SK-N-SH (cell line): ENCODE results near the gene PRKACA. TPM values are rescaled to one million over a fixed set of nuclear protein-coding genes. Genes with fewer than 3 reads are reported as not detected.

ENCODE experiments used
- CTCF ChIA-PET: fragments of 300-600, 350-600 bp; formaldehyde crosslinking; extraction: SDS; loops from one replicate; lab custom pipeline; 2021; lab: Yijun Ruan, JAX
- POLR2A ChIA-PET: fragments of 350-600 bp; sonication (Branson Sonifier 250); formaldehyde crosslinking; extraction: SDS; loops from one replicate; lab custom pipeline; 2020; ENCODE audit warnings: antibody characterized with exemption, inconsistent platforms; lab: Yijun Ruan, JAX
- DNase-seq: peaks from one replicate; pipeline ENCODE4 v3.0.0; 2012
- H2AFZ ChIP-seq: fragments of 200-600 bp; sonication (generic); 2 replicates; pipeline ENCODE4 v1.8.1; 2016; ENCODE audit warnings: antibody characterized with exemption, mild to moderate bottlenecking, low read depth
- H3F3A ChIP-seq: fragments of 200-600 bp; sonication (generic); replicated peaks from 2 replicates; pipeline ENCODE3; 2016; ENCODE audit warnings: antibody characterized with exemption, mild to moderate bottlenecking; ENCODE audit not compliant: insufficient read depth
- H3K27ac ChIP-seq, 2 experiments: fragments of 200-500 bp in 1 of 2; fragments of 200-600 bp in 1 of 2; sonication (Bioruptor generic) in 1 of 2; sonication (generic), shearing (Covaris generic) in 1 of 2; 2 replicates each; pipeline versions ENCODE4 v1.5.1 to v1.6.1; 2014 to 2016; ENCODE audit warnings: low read depth in 2 of 2, inconsistent platforms in 1 of 2, low read length in 1 of 2, mild to moderate bottlenecking in 1 of 2, mixed read lengths in 1 of 2
- H3K27me3 ChIP-seq: fragments of 200-600 bp; sonication (generic), shearing (Covaris generic); 2 replicates; pipeline ENCODE4 v1.6.1; 2016; ENCODE audit warnings: mixed run types; ENCODE audit not compliant: insufficient read depth
- H3K36me3 ChIP-seq, 2 experiments: fragments of 200-500 bp in 1 of 2; fragments of 200-600 bp in 1 of 2; sonication (Bioruptor generic) in 1 of 2; sonication (generic) in 1 of 2; replicated peaks in 1 of 2; 2 replicates each; pipeline versions ENCODE3 to v1.5.1; 2014 to 2016; ENCODE audit warnings: low read length in 1 of 2, mild to moderate bottlenecking in 1 of 2; ENCODE audit not compliant: insufficient read depth in 2 of 2, control insufficient read depth in 1 of 2
- H3K4me1 ChIP-seq, 2 experiments: fragments of 200-500 bp in 1 of 2; fragments of 200-600 bp in 1 of 2; sonication (Bioruptor generic) in 1 of 2; sonication (generic), shearing (Covaris generic) in 1 of 2; 2 replicates each; pipeline versions ENCODE4 v1.5.1 to v1.6.1; 2014 to 2016; ENCODE audit warnings: low read depth in 1 of 2, low read length in 1 of 2, mixed run types in 1 of 2; ENCODE audit not compliant: insufficient read depth in 2 of 2, control insufficient read depth in 1 of 2
- H3K4me2 ChIP-seq: fragments of 200-600 bp; sonication (generic), shearing (Covaris generic); 2 replicates; pipeline ENCODE4 v1.6.1; 2017; ENCODE audit warnings: mixed run types
- H3K4me3 ChIP-seq, 2 experiments: fragments of 200-500 bp in 1 of 2; fragments of 200-600 bp in 1 of 2; sonication (Bioruptor generic) in 1 of 2; sonication (generic), shearing (Covaris generic) in 1 of 2; 2 replicates each; pipeline versions ENCODE4 v1.5.1 to v1.8.1; 2014 to 2016; ENCODE audit warnings: low read depth in 2 of 2, inconsistent platforms in 1 of 2, low read length in 1 of 2, mild to moderate bottlenecking in 1 of 2, mixed read lengths in 1 of 2, moderate library complexity in 1 of 2
- H3K79me2 ChIP-seq: fragments of 200-600 bp; sonication (generic); 2 replicates; pipeline ENCODE4 v1.8.1; 2017; ENCODE audit warnings: mild to moderate bottlenecking; ENCODE audit not compliant: insufficient read depth
- H3K9ac ChIP-seq: fragments of 200-600 bp; sonication (generic); 2 replicates; pipeline ENCODE4 v1.6.1; 2017; ENCODE audit warnings: mixed run types
- H3K9me2 ChIP-seq: fragments of 200-600 bp; sonication (generic); 2 replicates; pipeline ENCODE4 v1.6.1; 2017; ENCODE audit warnings: mixed run types
- H3K9me3 ChIP-seq: fragments of 200-600 bp; sonication (generic); 2 replicates; pipeline ENCODE4 v1.6.1; 2017; ENCODE audit warnings: mixed run types, mild to moderate bottlenecking, moderate library complexity
- H4K20me1 ChIP-seq: fragments of 200-600 bp; sonication (generic); 2 replicates; pipeline ENCODE4 v1.6.1; 2017; ENCODE audit warnings: mild to moderate bottlenecking, mixed run types; ENCODE audit not compliant: insufficient read depth
- CHD2 ChIP-seq: fragments of 150-350 bp; IDR thresholded peaks from 2 replicates; pipeline ENCODE4 v1.6.1; 2018; ENCODE audit warnings: low read length; ENCODE audit not compliant: partially characterized antibody
- ELF1 ChIP-seq: IDR thresholded peaks from 2 replicates; pipeline ENCODE4 v1.4.0; 2012
- EZH2phosphoT487 ChIP-seq: fragments of 200-600 bp; sonication (generic); IDR thresholded peaks from 2 replicates; pipeline ENCODE4 v1.6.1; 2017; ENCODE audit warnings: low read depth, mixed run types, mild to moderate bottlenecking, antibody characterized with exemption, moderate library complexity, borderline replicate concordance
- FOXM1 ChIP-seq: IDR thresholded peaks from 2 replicates; pipeline ENCODE4 v1.4.0; 2012; ENCODE audit warnings: low read depth, mild to moderate bottlenecking
- JUND ChIP-seq: IDR thresholded peaks from 2 replicates; pipeline ENCODE4 v1.4.0; 2012
- MEF2A ChIP-seq: IDR thresholded peaks from 2 replicates; pipeline ENCODE4 v1.4.0; 2012; ENCODE audit warnings: low read depth, borderline replicate concordance
- MXI1 ChIP-seq: IDR thresholded peaks from 2 replicates; pipeline ENCODE4 v1.6.1; 2012; ENCODE audit warnings: mild to moderate bottlenecking, low read depth, low read length, improper control_type of control experiment
- NFIC ChIP-seq: IDR thresholded peaks from 2 replicates; pipeline ENCODE4 v1.4.0; 2012; ENCODE audit warnings: borderline replicate concordance
- RAD21 ChIP-seq: IDR thresholded peaks from 2 replicates; pipeline ENCODE4 v1.6.1; 2012; ENCODE audit warnings: mild to moderate bottlenecking, low read length
- RFX5 ChIP-seq: IDR thresholded peaks from 2 replicates; pipeline ENCODE4 v1.6.1; 2012; ENCODE audit warnings: mild to moderate bottlenecking, improper control_type of control experiment, low read length
- RXRA ChIP-seq: IDR thresholded peaks from 2 replicates; pipeline ENCODE4 v1.4.0; 2012; ENCODE audit warnings: low read depth, mild to moderate bottlenecking, borderline replicate concordance
- SIN3A ChIP-seq: IDR thresholded peaks from 2 replicates; pipeline ENCODE4 v1.6.1; 2012; ENCODE audit warnings: low read depth, mild to moderate bottlenecking, low read length, moderate library complexity, borderline replicate concordance
- TAF1 ChIP-seq: IDR thresholded peaks from 2 replicates; pipeline ENCODE4 v1.6.1; 2012; ENCODE audit warnings: low read depth, mild to moderate bottlenecking, low read length, moderate library complexity, borderline replicate concordance
- TCF12 ChIP-seq: IDR thresholded peaks from 2 replicates; pipeline ENCODE4 v1.4.0; 2012
- YY1 ChIP-seq: IDR thresholded peaks from 2 replicates; pipeline ENCODE4 v1.4.0; 2012; ENCODE audit warnings: low read depth, mild to moderate bottlenecking
- WGBS: methylation state at CpG from one replicate; pipeline ENCODE4 v1.1.6; 2017; ENCODE audit warnings: low lambda C conversion rate; 5-methylcytosine and 5-hydroxymethylcytosine counted together
- polyA plus RNA-seq, 3 experiments: library from polyadenylated mRNA; depleted of rRNA; stranded (reverse); fragments of >200 nt; gene quantifications; 2 replicates each; pipeline ENCODE4 v1.2.3, GENCODE V29; 2012
- TF ChIP-seq, protein P1 (sequence below): IDR thresholded peaks from 2 replicates; pipeline ENCODE4 v1.4.0; 2012; ENCODE audit warnings: low read depth, borderline replicate concordance
- TF ChIP-seq, protein P2 (sequence below): IDR thresholded peaks from 2 replicates; pipeline ENCODE4; 2012
- TF ChIP-seq, protein P3 (sequence below): fragments of 150-350 bp; IDR thresholded peaks from 2 replicates; pipeline ENCODE4 v1.6.1; 2016; ENCODE audit warnings: mild to moderate bottlenecking, low read depth, low read length
- TF ChIP-seq, protein P4 (sequence below): IDR thresholded peaks from 2 replicates; pipeline ENCODE4 v1.6.1; 2012; ENCODE audit warnings: mild to moderate bottlenecking, low read depth, low read length, moderate library complexity
- TF ChIP-seq, protein P5 (sequence below): fragments of 150-350 bp; IDR thresholded peaks from 2 replicates; pipeline ENCODE4 v1.6.1; 2017; ENCODE audit warnings: antibody characterized with exemption, low read length, low read depth, borderline replicate concordance

Gene PRKACA
- polyA plus RNA-seq, 1 of the 3 experiments (the other 2 are of a cell fraction): 48.4 TPM

DNA sequence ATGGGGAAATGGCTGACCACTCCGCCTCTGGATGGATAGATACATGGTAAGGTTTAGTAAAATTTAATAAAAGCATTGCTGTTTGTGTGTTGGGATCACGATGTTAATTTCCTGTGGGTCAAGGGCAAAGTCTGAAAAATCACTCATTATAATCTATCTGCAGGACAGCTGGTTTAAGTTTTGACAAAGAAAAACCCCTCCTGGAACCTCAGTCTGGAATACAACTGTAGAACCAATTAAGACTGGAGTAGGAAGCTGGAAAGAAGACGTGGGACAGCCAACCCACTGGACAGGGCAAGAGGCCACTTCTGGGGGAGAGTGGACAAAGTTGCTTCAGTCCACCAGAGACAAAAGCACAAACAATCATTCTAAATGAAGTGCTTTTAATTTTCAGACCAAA is 1.6 kb upstream of the PRKACA start:
- no peaks in the 10 kb centered on the region for H3K36me3 ChIP-seq
- no peaks in the 10 kb centered on the region for H4K20me1 ChIP-seq
- peak overlapping the region; percentile 81 for H3K4me2 ChIP-seq
- H3F3A ChIP-seq: peaks cover 15% of the 10 kb centered on the region
- H3K9me2 ChIP-seq: no peaks in the 10 kb centered on the region
- peak overlapping the region; percentile 54 for H3K9ac ChIP-seq
- no peak overlapping the region; a peak in 1 of 4 replicates for H3K4me3 ChIP-seq
- DNase-seq: no peak
- H2AFZ ChIP-seq: peak overlapping the region; percentile 77; the same call in 1 of the 2 replicates
- TF ChIP-seq SIN3A (no peak), JUND (no peak), MEF2A (no peak), EZH2phosphoT487 (no peak), ELF1 (no peak), NFIC (no peak), MXI1 (no peak), TAF1 (no peak), TCF12 (no peak), YY1 (no peak), RAD21 (no peak), RXRA (no peak), FOXM1 (no peak), RFX5 (no peak), CHD2 (no peak)
- TF ChIP-seq, protein P1, sequence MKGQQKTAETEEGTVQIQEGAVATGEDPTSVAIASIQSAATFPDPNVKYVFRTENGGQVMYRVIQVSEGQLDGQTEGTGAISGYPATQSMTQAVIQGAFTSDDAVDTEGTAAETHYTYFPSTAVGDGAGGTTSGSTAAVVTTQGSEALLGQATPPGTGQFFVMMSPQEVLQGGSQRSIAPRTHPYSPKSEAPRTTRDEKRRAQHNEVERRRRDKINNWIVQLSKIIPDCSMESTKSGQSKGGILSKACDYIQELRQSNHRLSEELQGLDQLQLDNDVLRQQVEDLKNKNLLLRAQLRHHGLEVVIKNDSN: no peak
- TF ChIP-seq, protein P2, sequence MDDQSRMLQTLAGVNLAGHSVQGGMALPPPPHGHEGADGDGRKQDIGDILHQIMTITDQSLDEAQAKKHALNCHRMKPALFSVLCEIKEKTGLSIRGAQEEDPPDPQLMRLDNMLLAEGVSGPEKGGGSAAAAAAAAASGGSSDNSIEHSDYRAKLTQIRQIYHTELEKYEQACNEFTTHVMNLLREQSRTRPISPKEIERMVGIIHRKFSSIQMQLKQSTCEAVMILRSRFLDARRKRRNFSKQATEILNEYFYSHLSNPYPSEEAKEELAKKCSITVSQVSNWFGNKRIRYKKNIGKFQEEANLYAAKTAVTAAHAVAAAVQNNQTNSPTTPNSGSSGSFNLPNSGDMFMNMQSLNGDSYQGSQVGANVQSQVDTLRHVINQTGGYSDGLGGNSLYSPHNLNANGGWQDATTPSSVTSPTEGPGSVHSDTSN: no peak
- TF ChIP-seq, protein P3, sequence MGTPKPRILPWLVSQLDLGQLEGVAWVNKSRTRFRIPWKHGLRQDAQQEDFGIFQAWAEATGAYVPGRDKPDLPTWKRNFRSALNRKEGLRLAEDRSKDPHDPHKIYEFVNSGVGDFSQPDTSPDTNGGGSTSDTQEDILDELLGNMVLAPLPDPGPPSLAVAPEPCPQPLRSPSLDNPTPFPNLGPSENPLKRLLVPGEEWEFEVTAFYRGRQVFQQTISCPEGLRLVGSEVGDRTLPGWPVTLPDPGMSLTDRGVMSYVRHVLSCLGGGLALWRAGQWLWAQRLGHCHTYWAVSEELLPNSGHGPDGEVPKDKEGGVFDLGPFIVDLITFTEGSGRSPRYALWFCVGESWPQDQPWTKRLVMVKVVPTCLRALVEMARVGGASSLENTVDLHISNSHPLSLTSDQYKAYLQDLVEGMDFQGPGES: no peak
- TF ChIP-seq, protein P4, sequence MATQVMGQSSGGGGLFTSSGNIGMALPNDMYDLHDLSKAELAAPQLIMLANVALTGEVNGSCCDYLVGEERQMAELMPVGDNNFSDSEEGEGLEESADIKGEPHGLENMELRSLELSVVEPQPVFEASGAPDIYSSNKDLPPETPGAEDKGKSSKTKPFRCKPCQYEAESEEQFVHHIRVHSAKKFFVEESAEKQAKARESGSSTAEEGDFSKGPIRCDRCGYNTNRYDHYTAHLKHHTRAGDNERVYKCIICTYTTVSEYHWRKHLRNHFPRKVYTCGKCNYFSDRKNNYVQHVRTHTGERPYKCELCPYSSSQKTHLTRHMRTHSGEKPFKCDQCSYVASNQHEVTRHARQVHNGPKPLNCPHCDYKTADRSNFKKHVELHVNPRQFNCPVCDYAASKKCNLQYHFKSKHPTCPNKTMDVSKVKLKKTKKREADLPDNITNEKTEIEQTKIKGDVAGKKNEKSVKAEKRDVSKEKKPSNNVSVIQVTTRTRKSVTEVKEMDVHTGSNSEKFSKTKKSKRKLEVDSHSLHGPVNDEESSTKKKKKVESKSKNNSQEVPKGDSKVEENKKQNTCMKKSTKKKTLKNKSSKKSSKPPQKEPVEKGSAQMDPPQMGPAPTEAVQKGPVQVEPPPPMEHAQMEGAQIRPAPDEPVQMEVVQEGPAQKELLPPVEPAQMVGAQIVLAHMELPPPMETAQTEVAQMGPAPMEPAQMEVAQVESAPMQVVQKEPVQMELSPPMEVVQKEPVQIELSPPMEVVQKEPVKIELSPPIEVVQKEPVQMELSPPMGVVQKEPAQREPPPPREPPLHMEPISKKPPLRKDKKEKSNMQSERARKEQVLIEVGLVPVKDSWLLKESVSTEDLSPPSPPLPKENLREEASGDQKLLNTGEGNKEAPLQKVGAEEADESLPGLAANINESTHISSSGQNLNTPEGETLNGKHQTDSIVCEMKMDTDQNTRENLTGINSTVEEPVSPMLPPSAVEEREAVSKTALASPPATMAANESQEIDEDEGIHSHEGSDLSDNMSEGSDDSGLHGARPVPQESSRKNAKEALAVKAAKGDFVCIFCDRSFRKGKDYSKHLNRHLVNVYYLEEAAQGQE: no peak
- TF ChIP-seq, protein P5, sequence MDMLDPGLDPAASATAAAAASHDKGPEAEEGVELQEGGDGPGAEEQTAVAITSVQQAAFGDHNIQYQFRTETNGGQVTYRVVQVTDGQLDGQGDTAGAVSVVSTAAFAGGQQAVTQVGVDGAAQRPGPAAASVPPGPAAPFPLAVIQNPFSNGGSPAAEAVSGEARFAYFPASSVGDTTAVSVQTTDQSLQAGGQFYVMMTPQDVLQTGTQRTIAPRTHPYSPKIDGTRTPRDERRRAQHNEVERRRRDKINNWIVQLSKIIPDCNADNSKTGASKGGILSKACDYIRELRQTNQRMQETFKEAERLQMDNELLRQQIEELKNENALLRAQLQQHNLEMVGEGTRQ: no peak
- TF ChIP-seq, all 33 proteins: peak for 0
- ChIA-PET POLR2A (interaction anchor here (2.4 kb wide), 1 partner anchor 17 kb away, joined by 13 read pairs; the partner anchor contains the start of gene ASF1B), CTCF (interaction anchor here (1.2 to 3.7 kb wide), 3 partner anchors 17 to 229 kb away, joined by 3 to 22 read pairs (median 9); partner anchors contain the start of gene ASF1B)
- Histone ChIP-seq H3K4me1 (peaks cover 15 to 36% of the 10 kb centered on the region in 2 experiments), H3K79me2 (peaks cover 26% of the 10 kb centered on the region), H3K27me3 (no peaks in the 10 kb centered on the region), H3K9me3 (no peaks in the 10 kb centered on the region), H3K27ac (peak overlapping the region; percentile 70 to 98)
- WGBS: 64% methylated on average over 3 of the region's 3 CpGs
